ENCODE results near the gene CDKL2.

CDKL2 gene

DNA sequence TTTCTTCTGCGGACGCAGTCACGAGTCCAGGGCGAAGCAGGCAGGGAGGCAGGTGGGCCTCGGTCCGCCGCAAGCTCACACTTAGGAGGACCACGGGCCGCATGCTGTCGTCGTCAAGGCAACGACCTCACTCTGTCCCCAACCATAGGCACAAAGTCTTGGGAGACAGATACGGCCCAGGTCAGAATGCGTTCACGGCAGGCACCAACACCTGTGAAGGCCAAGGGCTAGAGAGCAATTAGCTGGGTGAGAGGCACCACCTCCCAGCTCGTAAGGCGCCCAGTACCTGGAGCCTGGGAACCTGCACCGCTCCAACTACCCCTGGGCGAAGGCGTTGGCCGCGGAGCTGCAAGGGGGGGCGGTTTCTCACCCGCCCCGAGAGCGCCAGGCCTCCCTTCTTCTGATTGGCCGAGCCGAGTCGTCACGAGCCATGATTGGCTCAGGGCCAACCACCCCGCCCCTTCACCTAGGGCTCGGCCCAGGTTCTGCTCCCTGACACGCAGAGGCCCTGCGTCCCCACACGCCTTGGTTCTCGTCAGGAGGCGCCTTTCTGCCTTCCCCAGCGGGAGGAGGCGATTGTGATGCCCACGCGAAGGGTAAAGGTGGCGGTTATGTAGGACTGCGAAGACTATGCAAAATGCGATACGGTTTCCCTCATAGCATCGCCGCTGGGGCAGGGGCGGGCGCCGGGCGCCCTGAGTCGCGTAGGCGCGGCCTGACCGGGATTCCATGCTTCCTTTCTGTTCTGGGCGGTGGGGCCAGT is at the start of gene CDKL2:
CDKL2 (minus strand) TSS at position 355 of the 763 bp plus-strand sequence. CDS start 4,540 bp downstream, outside the sequence.
- peak; percentile 64 for DNase-seq (ENCODE audit: low read depth)

DNA sequence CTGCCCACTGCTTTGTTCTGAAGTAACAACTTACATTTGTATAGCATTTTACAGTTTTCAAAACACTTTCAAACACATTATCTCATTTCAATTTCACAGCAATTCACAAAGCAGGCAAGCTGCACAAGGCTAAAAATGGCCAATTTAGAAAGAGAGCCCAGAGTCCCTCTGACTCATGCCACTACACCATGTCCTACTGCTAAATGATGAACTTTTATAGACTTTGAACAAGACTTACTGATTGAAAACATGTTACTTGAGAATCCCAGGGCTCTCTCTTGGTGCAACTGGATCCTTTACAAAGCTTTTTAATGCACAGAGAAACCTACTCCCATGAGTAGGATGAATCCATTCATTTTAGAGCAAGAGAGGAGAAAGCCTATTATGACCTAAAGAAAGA is 48.6 kb upstream of the CDKL2 start:
- no peak for TF ChIP-seq CTCF (conservative IDR thresholded peaks at IDR 0.05; ENCODE audit: low read depth, low read length)
- DNase-seq (ENCODE audit: low read depth), result no peak
- no peak overlapping the region for H3K4me3 ChIP-seq (ENCODE audit: low read depth, low read length)

More for the DNA sequence above, at the start of gene CDKL2:
- no peak for TF ChIP-seq CTCF (conservative IDR thresholded peaks at IDR 0.05; ENCODE audit: low read depth, low read length)
- peak within 1 kb of the TSS; percentile 80 for H3K4me3 ChIP-seq (ENCODE audit: low read depth, low read length)

DNA sequence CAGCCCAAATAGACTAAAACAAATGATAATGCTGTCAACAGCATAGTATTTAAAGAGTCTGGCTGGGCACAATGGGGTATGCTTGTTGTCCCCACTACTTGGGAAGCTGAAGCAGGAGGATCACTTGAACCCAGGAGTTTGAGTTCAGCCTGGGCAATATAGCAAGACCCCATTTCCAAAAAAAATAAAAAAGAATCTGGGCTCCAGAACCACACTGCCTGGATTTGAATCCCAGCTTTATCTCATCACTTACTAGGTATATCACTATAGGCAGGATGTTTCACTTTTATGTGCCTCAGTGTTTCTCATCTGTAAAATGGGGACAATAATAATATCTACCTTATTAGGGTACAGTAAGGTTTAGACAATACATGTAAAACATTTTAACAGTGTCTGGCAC is 48.1 kb upstream of the CDKL2 start:
- DNase-seq (ENCODE audit: low read depth), result no peak
- no peak for TF ChIP-seq CTCF (conservative IDR thresholded peaks at IDR 0.05; ENCODE audit: low read depth, low read length)
- H3K4me3 ChIP-seq (ENCODE audit: low read depth, low read length), result no peak overlapping the region

DNA sequence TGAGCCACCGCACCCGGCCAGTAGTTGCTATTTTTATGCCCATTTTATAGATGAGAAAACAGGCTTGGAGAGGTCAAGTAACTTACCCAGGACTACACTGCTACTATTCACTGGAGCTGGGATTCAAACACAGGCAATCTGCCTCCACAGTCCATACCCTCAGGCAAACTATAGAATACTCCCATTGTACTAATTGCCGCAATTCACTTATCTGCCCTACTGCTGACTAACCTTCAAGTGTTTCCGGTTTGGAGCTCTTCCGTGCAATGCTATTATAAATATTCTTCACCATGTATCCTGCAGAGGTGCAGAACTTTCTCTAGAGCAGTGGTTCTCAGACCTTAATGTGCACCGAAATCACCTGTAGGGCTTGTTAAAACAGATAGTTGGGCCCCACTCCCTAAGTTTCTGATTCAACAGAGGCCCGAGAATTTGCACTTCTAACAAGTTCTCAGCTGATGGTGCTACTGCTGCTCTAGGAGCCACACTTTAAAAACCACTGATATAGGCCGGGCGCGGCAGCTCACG is 44.7 kb upstream of the CDKL2 start:
- TF ChIP-seq CTCF (conservative IDR thresholded peaks at IDR 0.05; ENCODE audit: low read depth, low read length), result no peak
- no peak for DNase-seq (ENCODE audit: low read depth)
- H3K4me3 ChIP-seq (ENCODE audit: low read depth, low read length), result no peak overlapping the region

DNA sequence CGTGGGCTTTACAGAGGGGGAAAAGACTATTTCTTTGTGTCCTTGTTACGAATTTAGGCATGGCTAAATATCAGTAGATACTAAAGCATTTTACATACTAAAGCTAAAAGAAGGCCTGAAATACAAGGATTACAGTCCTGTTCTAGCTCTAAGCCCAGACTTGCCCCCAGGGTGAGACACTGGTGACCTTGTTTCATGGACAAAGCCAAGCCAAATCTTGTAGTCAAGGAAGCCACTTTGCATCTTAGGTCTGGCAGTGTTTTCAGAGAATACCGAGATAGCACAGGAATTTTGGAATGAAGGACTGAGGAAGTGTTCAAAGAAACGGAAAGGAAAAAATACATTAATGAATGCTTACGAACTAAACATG is 43.6 kb upstream of the CDKL2 start:
- peak overlapping the region; percentile 94 for H3K4me3 ChIP-seq (ENCODE audit: low read depth, low read length)
- DNase-seq (ENCODE audit: low read depth), result peak; percentile 40
- no peak for TF ChIP-seq CTCF (conservative IDR thresholded peaks at IDR 0.05; ENCODE audit: low read depth, low read length)

DNA sequence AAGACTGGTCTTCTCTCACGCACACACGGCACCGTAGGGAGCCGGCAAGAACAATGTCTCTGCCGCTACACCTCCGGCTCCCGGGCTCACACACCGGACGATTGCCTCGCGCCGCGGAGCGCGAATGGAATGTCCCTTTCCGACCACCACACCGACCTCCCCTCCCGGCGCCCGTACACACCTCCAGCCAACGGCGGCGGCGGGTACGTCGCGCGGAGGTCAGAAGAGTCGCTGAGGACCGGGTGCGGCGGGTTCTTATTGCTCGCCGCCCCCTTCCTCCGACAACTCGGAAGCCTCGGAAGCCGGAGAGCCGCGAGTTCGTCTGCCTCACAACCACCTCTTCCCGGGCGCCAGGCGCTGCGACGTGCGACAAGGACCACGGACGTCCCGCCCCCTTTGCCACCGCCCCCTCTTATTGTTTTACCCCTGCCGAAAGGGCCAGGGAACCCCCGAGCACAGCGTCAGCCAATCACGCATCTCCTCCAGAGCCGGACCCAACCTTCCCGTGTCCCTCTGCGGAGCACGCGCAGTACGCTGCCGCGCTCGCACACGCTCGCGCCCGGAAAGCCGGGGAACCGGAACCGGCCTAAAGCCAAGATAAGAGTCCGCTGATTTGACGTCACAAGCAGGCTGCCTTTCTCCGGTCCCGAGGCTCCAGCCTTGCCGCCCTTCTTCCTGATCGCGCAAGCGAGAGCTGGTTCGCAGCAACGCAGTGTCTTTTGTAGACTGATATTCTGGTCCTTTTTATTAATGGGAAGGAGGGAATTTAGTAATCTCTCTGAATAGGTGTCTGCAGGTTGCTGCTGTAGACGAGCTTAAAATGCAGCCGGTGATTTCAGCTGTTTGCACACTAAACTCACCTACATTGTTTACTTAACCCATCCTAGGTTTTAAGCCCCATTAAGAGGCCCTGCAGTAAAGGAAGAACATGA is 43.0 kb upstream of the CDKL2 start, which contains the start of gene G3BP2:
G3BP2 (minus strand) TSS at position 385 of the 932 bp plus-strand sequence. CDS start 11,386 bp downstream, outside the sequence.
- no peak for TF ChIP-seq CTCF (conservative IDR thresholded peaks at IDR 0.05; ENCODE audit: low read depth, low read length)
- peak; percentile 99 for DNase-seq (ENCODE audit: low read depth)

More for the DNA sequence above, 43.0 kb upstream of the CDKL2 start, which contains the start of gene G3BP2:
- peak within 1 kb of the TSS; percentile 94 for H3K4me3 ChIP-seq (ENCODE audit: low read depth, low read length)

Measured in choroid plexus epithelial cell (primary cell).